Neural cell (in vitro differentiated cells): ENCODE data around the gene C6orf118.

ENCODE experiments used
- EP300 ChIP-seq: fragments of 450-650 bp; conservative IDR thresholded peaks from 2 replicates; pipeline ENCODE4 v1.6.1; 2014; ENCODE audit warnings: antibody characterized with exemption, mild to moderate bottlenecking, moderate library complexity; ENCODE audit not compliant: poor library complexity, severe bottlenecking
- EZH2 ChIP-seq: fragments of 200-600, 300-800 bp; shearing (Covaris generic), sonication (generic); IDR thresholded peaks from 2 replicates; pipeline ENCODE4 v1.6.1; 2014; ENCODE audit warnings: antibody characterized with exemption, low read length, borderline replicate concordance, mild to moderate bottlenecking; ENCODE audit not compliant: insufficient read depth, poor library complexity, severe bottlenecking
- MXI1 ChIP-seq: fragments of 450-650 bp; conservative IDR thresholded peaks from 2 replicates; pipeline ENCODE4 v1.6.1; 2014; ENCODE audit warnings: antibody characterized with exemption, mild to moderate bottlenecking; ENCODE audit not compliant: poor library complexity, severe bottlenecking
- SMC3 ChIP-seq: fragments of 450-650 bp; conservative IDR thresholded peaks from 2 replicates; pipeline ENCODE4 v1.6.1; 2014; ENCODE audit warnings: antibody characterized with exemption, mild to moderate bottlenecking, moderate library complexity; ENCODE audit not compliant: poor library complexity
- TAF1 ChIP-seq: IDR thresholded peaks from 2 replicates; pipeline ENCODE4 v1.6.1; 2012; ENCODE audit warnings: low read depth
- TF ChIP-seq, protein P1 (sequence below): fragments of 450-650 bp; IDR thresholded peaks from 2 replicates; pipeline ENCODE4 v1.5.1; 2014; ENCODE audit warnings: antibody characterized with exemption, mild to moderate bottlenecking, moderate library complexity; ENCODE audit not compliant: poor library complexity, severe bottlenecking
- TF ChIP-seq, protein P2 (sequence below): IDR thresholded peaks from 2 replicates; pipeline ENCODE4 v1.6.1; 2012; ENCODE audit warnings: borderline replicate concordance

DNA sequence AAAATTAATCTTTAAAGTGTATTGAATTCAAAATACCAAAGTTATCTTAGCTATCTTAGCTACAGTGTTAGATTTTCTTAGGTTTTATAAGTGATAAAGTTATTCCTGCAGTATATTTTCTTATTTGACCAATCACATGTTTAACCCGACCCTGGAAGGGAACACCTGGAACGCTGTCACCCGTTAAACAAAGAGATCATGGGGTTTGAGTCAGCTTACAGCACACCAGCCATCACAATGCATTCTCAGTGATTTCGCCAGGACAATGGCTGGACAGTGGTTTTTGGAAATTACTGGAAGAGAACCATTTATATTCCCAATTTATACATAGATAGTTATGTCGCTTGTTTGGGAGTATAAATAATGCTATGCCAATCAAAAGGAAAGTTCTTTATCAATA is 10.5 kb downstream of the C6orf118 start:
- TF ChIP-seq, protein P1, sequence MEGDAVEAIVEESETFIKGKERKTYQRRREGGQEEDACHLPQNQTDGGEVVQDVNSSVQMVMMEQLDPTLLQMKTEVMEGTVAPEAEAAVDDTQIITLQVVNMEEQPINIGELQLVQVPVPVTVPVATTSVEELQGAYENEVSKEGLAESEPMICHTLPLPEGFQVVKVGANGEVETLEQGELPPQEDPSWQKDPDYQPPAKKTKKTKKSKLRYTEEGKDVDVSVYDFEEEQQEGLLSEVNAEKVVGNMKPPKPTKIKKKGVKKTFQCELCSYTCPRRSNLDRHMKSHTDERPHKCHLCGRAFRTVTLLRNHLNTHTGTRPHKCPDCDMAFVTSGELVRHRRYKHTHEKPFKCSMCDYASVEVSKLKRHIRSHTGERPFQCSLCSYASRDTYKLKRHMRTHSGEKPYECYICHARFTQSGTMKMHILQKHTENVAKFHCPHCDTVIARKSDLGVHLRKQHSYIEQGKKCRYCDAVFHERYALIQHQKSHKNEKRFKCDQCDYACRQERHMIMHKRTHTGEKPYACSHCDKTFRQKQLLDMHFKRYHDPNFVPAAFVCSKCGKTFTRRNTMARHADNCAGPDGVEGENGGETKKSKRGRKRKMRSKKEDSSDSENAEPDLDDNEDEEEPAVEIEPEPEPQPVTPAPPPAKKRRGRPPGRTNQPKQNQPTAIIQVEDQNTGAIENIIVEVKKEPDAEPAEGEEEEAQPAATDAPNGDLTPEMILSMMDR: no peak
- TF ChIP-seq, protein P2, sequence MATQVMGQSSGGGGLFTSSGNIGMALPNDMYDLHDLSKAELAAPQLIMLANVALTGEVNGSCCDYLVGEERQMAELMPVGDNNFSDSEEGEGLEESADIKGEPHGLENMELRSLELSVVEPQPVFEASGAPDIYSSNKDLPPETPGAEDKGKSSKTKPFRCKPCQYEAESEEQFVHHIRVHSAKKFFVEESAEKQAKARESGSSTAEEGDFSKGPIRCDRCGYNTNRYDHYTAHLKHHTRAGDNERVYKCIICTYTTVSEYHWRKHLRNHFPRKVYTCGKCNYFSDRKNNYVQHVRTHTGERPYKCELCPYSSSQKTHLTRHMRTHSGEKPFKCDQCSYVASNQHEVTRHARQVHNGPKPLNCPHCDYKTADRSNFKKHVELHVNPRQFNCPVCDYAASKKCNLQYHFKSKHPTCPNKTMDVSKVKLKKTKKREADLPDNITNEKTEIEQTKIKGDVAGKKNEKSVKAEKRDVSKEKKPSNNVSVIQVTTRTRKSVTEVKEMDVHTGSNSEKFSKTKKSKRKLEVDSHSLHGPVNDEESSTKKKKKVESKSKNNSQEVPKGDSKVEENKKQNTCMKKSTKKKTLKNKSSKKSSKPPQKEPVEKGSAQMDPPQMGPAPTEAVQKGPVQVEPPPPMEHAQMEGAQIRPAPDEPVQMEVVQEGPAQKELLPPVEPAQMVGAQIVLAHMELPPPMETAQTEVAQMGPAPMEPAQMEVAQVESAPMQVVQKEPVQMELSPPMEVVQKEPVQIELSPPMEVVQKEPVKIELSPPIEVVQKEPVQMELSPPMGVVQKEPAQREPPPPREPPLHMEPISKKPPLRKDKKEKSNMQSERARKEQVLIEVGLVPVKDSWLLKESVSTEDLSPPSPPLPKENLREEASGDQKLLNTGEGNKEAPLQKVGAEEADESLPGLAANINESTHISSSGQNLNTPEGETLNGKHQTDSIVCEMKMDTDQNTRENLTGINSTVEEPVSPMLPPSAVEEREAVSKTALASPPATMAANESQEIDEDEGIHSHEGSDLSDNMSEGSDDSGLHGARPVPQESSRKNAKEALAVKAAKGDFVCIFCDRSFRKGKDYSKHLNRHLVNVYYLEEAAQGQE: no peak
- no peak for TF ChIP-seq EZH2
- TF ChIP-seq SMC3: no peak
- TF ChIP-seq EP300: no peak
- no peak for TF ChIP-seq MXI1
- no peak for TF ChIP-seq TAF1
